Stimulated activated CD4-positive, alpha-beta T cell treated with anti-CD3 and anti-CD28 coated beads, TNF-alpha, amount 100 ng/mL, for 4 hours (primary cell): ENCODE results near the gene DHX38.

Experiments used
- DNase-seq, 3 experiments: peaks; one replicate each; pipeline ENCODE4 v3.0.0-alpha.2; 2020; ENCODE audit warnings: low read depth in 3 of 3

The DHX38 gene

DNA sequence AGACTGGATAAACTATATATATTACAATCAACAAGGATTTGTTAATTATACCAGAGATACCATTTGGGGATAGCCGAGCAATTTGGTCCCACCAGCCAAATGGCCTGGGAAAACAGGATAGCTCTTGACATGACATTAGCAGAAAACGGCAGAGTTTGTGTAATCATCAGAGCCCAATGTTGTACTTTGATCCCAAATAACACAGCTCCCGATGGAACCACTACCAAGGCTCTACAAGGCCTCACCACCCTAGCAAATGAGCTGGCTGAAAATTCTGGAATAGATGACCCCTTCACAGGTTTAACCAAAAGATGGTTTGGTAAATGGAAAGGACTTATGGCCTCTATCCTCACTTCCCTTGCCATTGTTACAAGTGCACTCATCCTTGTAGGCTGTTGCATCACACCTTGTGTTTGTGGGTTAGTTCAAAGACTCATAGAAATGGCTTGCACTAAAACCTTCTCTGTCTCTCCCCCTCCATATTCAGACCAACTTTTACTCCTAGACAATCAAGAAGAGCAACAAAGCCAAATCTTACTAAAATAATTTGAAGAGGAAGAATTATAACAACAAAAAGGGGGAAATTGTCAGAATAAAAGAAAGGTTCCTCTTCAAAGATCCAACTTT lies 9.8 kb upstream of the DHX38 start:
- no peak for DNase-seq

DNA sequence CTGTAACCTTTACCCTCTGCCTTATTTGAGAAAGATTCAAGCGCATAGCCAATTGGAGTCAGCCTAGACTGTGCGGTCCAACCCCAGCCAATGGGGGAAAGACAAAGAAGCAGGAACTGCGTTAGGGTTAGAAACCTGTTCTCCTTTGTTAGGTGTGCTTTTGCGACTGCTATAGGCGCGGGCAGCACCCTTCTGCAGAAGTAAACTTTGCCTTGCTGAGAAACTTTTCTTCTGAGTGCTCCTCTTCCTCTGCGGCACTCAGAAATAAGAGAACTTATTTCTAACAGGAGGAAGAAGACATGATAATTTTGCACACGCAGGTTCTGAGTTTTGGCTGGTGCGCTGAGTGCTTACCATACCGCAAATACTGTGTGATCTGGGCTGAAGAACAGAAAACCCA lies 9.2 kb upstream of the DHX38 start:
- no peak for DNase-seq

DNA sequence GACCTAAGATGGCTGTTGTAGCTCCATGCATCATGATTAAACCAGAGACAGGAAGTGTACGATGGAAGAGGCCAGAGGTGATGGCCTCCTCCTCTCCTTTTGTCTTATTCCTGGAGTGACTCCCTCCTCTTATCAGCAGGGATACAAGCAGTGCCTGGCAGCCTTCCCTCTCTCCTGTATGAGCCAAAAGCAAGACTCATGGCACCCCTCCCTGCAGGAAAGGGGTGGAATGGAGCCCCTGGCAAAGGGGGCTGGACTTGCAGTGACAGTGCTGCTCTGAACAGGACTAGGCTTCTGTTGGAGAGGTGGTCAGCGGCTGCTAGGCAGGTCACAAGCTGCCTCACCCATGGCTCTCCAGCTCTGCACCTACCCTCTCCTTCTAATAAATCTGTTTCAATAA lies 8.6 kb upstream of the DHX38 start:
- DNase-seq = no peak

DNA sequence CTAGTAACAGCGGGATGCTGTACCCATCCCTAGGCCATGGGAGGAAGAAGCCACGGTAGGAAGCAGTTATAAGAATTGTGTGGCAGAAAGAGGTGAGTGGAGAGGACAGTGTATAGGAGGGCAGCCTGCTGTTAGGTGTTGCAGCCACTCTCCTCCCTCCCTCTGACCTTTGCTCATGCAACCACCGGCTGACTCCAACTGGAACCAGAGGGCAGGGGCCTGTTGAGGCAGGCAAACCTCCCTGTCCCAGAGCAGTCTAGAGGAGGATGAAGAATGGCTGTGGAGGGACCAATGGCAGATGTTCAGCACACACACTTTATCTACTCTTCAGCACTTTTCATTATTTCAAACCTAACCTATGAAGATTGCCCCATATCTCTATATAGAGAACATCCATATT lies 2.4 kb upstream of the DHX38 start:
- no peak for DNase-seq

DNA sequence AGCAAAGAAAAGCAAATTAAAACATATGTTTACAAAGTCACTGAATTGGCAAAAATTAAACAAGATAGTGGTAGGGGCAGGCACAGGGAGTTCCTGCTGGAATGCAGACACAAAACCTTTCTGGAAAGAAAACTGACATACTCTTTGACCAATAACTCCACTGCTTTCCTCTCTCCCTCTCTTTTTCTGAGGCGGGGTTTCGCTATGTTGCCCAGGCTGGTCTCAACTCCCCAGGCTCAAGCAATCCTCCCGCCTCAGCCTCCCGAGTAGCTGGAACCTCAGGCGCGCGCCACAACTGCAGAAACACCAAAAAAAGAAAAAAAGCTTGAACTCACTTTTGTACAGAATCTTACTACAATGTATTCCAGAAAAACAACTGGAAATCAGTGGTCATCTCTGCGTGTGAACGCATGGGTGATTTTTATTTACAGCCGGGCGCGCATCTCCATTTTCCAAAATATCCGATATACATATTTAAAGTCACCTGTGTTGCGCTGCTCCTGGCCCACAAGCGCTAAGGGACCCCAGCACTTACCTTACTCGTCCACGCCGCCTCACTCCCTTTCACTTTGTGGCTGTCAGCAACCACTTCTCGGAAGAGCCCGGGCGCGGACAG lies 707 bp upstream of the DHX38 start:
- no peak for DNase-seq

DNA sequence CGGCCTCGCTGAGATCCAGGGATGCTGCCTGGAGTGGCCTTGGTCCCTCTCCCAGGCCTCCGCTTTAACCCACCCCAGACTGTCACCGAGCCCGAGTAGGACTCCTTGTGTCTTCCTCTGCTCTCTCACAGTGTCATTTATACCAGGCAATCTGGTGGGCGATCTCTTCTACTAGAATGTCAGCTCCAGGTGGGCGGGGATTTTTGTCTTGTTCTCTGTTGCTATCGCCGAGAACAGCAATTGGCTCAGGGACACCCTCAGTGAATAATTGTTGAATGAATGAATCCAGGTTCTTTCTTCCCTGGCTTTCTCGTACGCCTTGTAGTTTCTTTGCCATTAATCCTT lies 591 bp downstream of the DHX38 start:
- DNase-seq = peak in 2 of 3 experiments; percentile 38 to 41

DNA sequence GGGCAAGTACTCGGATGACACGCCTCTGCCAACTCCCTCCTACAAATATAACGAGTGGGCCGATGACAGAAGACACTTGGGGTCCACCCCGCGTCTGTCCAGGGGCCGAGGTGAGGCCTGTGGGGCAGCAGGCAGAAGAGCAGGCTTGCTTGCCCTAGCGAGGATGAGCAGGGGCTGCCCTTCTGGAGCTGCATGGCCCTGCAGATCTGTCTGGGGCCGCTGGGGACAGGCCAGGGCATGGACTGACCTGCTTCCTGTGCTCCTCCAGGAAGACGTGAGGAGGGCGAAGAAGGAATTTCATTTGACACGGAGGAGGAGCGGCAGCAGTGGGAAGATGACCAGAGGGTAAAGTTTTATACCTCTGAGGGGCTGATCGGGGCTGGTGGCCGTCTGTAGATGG lies 5.3 kb downstream of the DHX38 start:
- DNase-seq = no peak

DNA sequence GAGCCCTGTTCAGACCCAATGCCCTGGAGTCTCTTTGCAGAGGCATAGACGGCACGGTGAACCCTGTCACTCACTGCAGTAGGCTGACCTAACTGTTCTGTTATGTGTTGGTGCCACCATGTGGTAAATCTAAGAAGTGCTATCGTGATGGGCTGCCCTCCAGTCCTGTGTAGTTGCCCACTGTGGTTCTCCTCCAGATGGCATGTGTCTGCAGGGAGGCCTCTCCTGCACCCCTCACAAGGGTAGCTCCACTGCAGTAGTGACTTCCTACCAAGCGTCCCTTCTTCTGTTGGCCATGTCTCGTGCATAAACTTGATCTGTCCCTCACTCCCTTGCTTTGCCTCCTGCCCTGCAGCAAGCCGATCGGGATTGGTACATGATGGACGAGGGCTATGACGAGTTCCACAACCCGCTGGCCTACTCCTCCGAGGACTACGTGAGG lies 5.8 kb downstream of the DHX38 start:
- DNase-seq = peak in 2 of 3 experiments; percentile 5 to 7

DNA sequence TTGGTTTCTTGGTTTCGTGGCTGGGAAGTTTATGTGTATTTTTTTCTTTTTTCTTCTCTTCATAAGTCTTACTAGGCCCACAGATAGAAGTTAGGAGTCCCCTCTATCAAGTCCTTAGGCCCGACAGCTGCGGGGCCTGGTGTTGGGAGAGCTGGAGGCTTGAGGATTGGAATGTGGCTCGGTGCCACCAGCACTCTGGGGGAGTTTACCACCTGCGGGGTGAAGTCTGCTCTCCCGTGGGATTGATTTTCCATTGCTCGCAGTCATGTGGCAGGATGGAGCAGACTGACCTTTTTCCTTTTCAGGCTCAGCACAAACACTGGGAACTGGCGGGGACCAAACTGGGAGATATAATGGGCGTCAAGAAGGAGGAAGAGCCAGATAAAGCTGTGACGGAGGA lies 7.5 kb downstream of the DHX38 start:
- DNase-seq = no peak

DNA sequence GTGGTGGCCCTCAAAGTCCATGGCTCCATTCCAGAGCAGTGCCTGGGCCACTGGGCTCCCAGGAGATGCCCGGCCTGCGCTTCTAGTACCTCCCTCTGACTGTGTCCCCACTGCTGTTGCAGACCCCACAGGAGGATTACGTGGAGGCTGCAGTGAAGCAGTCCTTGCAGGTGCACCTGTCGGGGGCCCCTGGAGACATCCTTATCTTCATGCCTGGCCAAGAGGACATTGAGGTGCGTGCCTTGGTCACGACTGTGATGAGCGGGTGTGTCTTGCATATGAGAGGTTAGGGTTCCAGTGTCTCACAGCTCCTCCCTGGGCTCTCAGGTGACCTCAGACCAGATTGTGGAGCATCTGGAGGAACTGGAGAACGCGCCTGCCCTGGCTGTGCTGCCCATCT lies 11.3 kb downstream of the DHX38 start:
- no peak for DNase-seq

DNA sequence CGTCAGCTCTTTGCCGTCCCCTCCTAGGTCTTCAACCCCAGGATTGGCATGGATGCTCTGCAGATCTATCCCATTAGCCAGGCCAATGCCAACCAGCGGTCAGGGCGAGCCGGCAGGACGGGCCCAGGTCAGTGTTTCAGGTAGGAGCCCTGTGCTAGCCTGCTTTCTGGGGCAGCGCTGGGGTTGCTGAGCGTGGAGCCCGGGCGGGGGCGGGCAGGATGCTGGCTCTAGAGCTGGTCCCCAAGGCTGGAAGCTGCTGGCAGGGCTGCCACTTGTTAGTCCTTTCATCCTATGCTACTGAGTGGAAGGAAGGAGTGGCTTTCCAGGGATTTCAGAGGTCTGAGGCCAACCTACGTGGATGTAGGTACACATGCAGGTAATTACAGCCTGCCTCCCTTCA lies 12.3 kb downstream of the DHX38 start:
- DNase-seq = no peak

DNA sequence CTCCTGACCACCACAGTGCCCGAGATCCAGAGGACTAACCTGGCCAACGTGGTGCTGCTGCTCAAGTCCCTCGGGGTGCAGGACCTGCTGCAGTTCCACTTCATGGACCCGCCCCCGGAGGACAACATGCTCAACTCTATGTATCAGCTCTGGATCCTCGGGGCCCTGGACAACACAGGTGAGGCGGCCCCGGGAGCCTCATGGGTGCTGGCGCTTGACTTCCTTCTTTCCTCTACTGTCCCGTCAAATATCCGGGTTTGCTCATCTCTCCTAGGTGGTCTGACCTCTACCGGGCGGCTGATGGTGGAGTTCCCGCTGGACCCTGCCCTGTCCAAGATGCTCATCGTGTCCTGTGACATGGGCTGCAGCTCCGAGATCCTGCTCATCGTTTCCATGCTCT lies 13.7 kb downstream of the DHX38 start:
- DNase-seq = no peak

DNA sequence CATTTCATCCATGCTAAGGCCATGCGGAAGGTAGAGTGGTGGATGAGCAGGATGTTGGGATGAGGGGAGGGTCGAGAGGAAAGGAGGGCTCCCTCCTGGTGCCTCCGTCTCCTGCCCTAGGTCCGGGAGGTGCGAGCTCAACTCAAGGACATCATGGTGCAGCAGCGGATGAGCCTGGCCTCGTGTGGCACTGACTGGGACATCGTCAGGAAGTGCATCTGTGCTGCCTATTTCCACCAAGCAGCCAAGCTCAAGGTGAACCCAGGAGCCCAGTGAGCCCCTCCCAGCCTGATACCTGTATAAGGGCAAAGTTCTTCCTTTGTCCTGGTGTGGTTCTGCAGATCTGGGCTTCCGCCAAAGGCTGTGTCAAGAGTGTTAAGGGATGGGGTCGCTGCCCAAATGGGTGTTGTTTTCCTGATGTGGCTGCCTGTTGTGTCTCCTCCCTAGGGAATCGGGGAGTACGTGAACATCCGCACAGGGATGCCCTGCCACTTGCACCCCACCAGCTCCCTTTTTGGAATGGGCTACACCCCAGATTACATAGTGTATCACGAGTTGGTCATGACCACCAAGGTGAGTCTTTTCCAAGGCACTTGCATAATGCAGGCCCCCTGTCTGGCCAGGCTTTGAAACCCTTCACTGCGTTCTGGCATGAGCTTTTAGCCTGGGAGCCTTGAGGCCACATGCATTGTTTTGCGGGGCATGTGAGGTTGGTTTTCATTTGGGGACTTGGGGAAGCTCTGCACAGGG lies 14.9 kb downstream of the DHX38 start:
- no peak for DNase-seq

DNA sequence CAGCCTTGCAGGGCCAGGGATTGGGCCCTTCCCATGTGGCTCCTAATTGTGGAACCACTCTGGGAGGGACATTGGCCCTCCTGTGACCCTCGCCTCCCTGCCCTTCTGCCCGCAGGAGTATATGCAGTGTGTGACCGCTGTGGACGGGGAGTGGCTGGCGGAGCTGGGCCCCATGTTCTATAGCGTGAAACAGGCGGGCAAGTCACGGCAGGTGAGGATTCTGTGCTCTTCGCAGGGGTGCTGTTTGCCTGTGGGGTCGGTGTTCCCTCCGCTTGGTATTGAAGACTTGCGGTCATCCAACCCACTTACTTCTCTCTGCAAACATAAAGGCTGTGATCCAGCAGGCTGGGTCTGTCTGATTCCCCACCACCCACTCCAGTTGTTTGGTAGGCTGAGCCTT lies 15.7 kb downstream of the DHX38 start:
- no peak for DNase-seq

DNA sequence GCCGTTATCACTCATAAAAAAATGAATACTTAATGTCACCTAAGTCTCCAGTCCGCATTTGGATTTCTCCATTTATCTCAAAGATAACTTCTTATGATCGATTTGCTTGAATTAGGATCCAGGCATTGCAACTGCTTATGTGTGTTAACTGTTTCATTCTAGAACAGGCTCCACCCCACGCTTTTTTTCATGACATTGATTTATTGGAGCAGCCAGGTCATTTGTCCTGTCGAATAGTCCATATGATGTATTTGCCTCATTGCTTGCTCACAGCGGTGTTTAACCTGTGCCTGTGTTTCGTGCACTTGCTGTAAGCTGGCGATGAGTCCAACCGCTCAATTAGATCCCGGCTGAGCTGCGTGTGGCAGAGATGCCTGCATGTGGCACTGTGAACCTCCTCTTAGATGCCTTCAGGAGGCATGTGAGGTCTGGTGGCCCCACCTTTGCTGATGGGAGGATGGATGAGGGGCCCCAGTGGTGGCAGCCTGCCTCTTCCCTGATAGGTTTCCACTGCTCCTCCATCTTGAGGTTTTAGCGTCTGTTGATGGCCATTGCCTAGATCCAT lies 16.4 kb downstream of the DHX38 start:
- DNase-seq = no peak

DNA sequence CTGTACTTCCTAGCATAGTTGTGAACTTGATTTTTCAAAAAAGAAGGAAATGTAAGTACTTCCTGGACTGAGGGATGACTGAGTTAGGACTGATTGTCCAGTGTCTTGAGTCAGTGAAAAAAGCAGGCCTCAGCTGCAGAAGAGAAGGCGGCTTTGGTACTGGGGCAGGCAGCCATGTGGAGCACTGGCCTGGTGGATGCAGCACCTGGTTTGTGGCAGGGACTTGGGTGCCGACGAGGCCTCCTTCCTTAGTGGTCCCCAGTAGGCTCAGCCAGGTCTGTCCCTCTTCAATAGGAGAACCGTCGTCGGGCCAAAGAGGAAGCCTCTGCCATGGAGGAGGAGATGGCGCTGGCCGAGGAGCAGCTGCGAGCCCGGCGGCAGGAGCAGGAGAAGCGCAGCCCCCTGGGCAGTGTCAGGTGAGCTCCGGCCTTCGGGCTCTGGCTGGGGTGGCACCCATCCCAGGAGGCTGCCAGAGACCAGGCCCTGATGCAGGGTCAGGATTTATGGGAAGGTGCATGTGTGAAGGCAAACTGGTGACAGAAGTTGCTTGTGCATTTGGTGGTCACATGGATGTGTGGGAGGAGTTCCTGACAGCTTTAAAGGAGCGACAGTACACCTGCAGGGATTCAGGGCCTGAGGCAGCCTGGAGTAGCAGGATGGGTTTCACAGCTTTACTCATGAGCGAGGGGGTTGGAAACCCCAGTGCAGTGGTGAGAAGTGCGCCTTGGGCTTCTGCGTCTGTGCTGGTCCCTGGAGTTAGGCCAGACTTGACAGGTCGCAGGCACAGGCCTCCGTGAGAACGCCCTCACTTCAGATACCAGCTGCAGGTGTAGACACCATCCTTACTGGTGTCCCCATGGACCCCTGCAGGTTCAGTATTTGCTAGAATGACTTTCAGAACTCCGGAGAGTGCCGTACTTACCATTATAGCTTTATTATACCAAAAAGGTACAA lies 17.3 kb downstream of the DHX38 start:
- DNase-seq = no peak

DNA sequence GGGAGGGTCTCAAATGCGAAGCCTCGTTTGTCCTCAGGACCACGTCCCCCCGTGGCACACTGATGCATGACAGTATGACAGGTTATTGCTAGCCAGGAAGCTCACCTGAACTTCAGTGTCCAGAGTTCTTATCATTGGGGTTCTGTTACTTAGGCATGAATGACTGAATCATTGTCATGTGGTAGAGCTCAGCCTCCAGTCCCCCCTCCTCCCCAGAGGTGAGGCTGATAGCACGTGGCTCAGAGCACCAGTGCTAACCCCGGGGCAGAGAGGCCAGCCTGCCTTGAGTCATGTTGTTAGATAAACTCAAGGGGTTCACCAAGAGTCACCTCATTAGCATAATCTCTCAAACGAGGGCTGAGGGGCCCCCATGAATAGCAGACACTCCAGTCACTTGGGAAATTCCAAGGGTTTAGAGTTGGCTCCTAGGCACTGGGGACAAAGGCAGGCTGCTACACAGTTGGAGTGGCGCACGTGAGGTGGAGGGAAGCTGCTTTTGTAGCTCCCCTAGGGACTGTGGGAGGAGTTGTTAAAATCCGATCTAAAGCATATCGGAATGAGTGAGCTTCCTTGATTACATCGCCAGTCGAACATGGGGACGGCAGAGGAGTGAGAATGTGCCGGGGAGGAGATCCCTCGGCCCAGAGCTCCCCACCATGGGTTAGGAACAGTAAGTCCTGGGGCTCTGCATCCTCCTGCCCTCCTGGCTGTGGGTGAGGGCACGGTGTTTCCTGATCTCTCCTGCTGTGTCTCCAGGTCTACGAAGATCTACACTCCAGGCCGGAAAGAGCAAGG lies 18.2 kb downstream of the DHX38 start:
- DNase-seq = no peak

DNA sequence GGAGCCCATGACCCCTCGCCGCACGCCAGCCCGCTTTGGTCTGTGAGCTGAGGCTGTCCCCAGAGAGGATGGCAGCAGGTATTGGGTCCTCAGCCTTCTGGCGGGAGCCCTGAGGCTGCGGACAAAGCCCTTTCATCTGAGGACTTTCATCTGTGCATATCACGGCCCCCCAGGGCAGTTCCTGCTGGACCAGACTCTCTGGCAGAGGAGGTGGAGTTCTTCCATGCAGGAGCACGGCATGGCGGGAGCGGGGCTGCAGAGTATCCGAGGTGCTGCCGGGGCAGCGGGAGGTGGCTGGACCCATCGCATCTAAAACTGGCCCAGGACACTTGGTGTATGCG lies 18.8 kb downstream of the DHX38 start:
- no peak for DNase-seq

DNA sequence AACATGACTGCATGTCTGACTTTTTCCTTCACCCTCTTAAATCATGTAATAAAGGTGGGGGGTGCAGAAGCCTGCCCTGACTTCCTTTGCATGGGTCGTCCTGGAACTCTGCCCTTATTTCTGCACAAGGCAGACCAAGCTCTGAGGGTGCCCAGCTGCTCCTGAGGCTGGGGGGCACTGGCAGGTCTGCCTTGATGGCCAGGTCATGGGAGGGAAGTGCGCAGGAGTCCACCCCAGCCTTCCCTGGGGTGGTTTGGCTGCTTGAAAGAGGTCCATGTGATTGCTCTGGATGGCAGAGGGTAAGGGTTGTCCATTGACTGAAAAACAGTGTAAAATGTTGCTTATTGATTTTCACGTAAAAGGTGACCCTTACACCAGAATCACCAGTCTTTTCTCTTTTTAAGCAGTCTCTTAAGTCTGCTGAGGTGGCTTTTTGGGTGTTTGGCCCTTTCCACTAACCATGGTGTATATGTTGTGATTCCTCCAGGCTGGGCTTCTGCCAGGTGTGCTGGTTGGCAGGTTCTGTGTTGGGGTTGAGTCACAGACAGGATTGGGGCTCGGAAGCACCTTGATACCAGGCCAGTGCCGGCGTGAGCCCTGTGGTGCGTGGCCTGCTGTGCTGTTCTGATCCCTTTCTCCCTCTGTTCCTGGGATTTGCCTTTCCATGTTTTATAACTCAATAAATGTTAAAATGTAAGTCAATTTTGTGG lies 19.4 kb downstream of the DHX38 start:
- DNase-seq = no peak

DNA sequence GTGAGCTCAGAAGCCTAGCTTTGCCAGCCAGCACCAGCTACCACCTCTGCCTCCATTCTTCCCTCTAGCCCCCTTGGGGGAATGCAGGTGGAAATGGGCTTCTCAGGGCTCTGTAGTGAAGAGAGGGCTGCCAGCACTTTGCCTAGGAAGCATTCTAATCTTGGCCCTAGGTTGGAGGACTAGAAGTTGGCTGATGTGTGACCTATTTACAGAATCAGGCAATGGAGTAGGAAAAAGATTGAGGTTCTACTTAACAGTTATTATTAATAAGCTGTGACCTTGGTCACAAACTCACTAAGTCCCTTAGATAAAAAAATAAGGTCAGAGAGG lies 19.9 kb downstream of the DHX38 start:
- no peak for DNase-seq

DNA sequence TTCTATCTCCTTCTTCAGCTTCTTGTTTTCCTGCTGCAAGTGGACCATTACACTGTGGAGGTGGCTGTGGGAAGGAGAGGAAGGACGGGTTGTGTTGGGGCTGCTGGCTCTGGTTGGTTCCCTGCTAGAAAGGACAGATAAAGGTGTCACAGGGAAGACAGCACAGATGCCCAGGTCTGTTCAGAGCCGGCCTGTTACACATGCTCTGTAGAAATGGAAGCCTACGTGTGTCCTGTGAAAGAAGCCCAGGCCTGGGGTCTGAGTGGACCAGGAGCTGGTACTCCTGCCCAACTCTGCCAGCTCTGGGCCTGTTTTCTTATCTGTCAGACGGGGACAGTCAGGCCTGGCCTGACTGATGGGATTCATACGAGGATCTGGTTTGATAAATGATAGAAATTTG lies 26.4 kb downstream of the DHX38 start:
- DNase-seq = no peak
